GM12878 (cell line): ENCODE data around the gene GPER1. TPM values are rescaled to one million over a fixed set of nuclear protein-coding genes. Genes with fewer than 3 reads are reported as not detected.

Experiments used
- ATAC-seq: fragments of 200-7000 bp; cut with Tn5 transposase; 3 replicates; pipeline ENCODE4 v1.9.1; 2020; ENCODE audit warnings: mild to moderate bottlenecking, moderate library complexity
- BruUV-seq: library from RNA; stranded (reverse); fragments of 400-500 nt; replicated peaks from 2 replicates; lab custom pipeline; 2021; lab: Mats Ljungman, UMichigan
- CTCF ChIA-PET: fragments of 300-600 bp; sonication (Branson Sonifier 250); formaldehyde crosslinking; extraction: SDS; loops from one replicate; lab custom pipeline; 2021; ENCODE audit warnings: inconsistent platforms; lab: Yijun Ruan, JAX
- POLR2A ChIA-PET: fragments of 350-600 bp; formaldehyde crosslinking; extraction: SDS; loops from one replicate; lab custom pipeline; 2021; ENCODE audit warnings: inconsistent platforms; lab: Charles Lee
- RAD21 ChIA-PET: fragments of 300-600 bp; sonication (Branson Sonifier 250); formaldehyde crosslinking; loops from one replicate; lab custom pipeline; 2023; ENCODE audit warnings: antibody characterized with exemption; ENCODE audit not compliant: unreplicated experiment; lab: Charles Lee
- SMC1A ChIA-PET: fragments of 300-600 bp; sonication (Branson Sonifier 250); formaldehyde crosslinking; loops from one replicate; lab custom pipeline; 2023; ENCODE audit not compliant: unreplicated experiment, uncharacterized antibody; lab: Charles Lee
- DNase-seq: peaks from one replicate; pipeline ENCODE4 v3.0.0-alpha.2; 2011; ENCODE audit warnings: low read depth, low spot score
- FAIRE-seq: peaks from 3 replicates; lab custom pipeline; 2011; peaks lifted over from hg19 to GRCh38; lab: Jason Lieb, UNC
- H2AFZ ChIP-seq: 2 replicates; pipeline ENCODE4 v1.6.0; 2011; ENCODE audit warnings: low read depth, low read length, control low read depth; ENCODE audit not compliant: control insufficient read depth
- H3K27ac ChIP-seq: 2 replicates; pipeline ENCODE4 v1.5.1; 2011; ENCODE audit warnings: control low read depth; ENCODE audit not compliant: control insufficient read depth, insufficient read depth
- H3K27me3 ChIP-seq, 2 experiments: replicated peaks in 1 of 2; 2 replicates each; pipeline versions ENCODE4 v1.6.0 to v1.6.1; 2011; ENCODE audit warnings: low read length in 1 of 2; ENCODE audit not compliant: control insufficient read depth in 2 of 2, insufficient read depth in 2 of 2
- H3K36me3 ChIP-seq, 2 experiments: 2 replicates each; pipeline ENCODE4 v1.5.1; 2011; ENCODE audit warnings: low read length in 1 of 2; ENCODE audit not compliant: control insufficient read depth in 2 of 2, insufficient read depth in 2 of 2
- H3K4me1 ChIP-seq: 2 replicates; pipeline ENCODE4 v1.6.1; 2011; ENCODE audit warnings: mild to moderate bottlenecking, low read length, moderate library complexity, mixed read lengths; ENCODE audit not compliant: control insufficient read depth, insufficient read depth
- H3K4me2 ChIP-seq: 2 replicates; pipeline ENCODE4 v1.6.0; 2011; ENCODE audit warnings: control low read depth; ENCODE audit not compliant: control insufficient read depth, insufficient read depth
- H3K4me3 ChIP-seq: fragments of 200-600 bp; sonication (generic); 2 replicates; pipeline ENCODE4 v1.5.1; 2016
- H3K79me2 ChIP-seq: 2 replicates; pipeline ENCODE4 v1.6.0; 2011; ENCODE audit warnings: low read length; ENCODE audit not compliant: control insufficient read depth, insufficient read depth
- H3K9ac ChIP-seq: 2 replicates; pipeline ENCODE4 v1.8.0; 2011; ENCODE audit warnings: low read length, control low read depth, mixed read lengths; ENCODE audit not compliant: control insufficient read depth, insufficient read depth
- H3K9me3 ChIP-seq: replicated peaks from 3 replicates; pipeline ENCODE4 v1.5.1; 2011; ENCODE audit warnings: mild to moderate bottlenecking, low read length; ENCODE audit not compliant: control insufficient read depth, insufficient read depth
- H4K20me1 ChIP-seq: 2 replicates; pipeline ENCODE4 v1.6.0; 2011; ENCODE audit not compliant: control insufficient read depth, insufficient read depth
- CEBPB ChIP-seq, 2 experiments: fragments of 150-350 bp in 1 of 2; IDR thresholded peaks; 2 replicates each; pipeline ENCODE4 v1.6.1; 2012 to 2014; ENCODE audit warnings: low read depth in 2 of 2, low read length in 2 of 2, borderline replicate concordance in 1 of 2, inconsistent platforms in 1 of 2
- CREM ChIP-seq: IDR thresholded peaks from 2 replicates; pipeline ENCODE4 v1.6.1; 2014; ENCODE audit warnings: antibody characterized with exemption, low read depth
- MEF2A ChIP-seq: IDR thresholded peaks from 2 replicates; pipeline ENCODE4 v1.6.1; 2011; ENCODE audit warnings: low read depth, mild to moderate bottlenecking, low read length, moderate library complexity; ENCODE audit not compliant: insufficient read depth
- TCF12 ChIP-seq: IDR thresholded peaks from 2 replicates; pipeline ENCODE4 v1.6.1; 2011; ENCODE audit warnings: low read depth, mild to moderate bottlenecking, low read length
- ZNF274 ChIP-seq: IDR thresholded peaks from one replicate; pipeline ENCODE4 v1.8.0; 2011; ENCODE audit not compliant: insufficient read length, insufficient read depth
- ZNF622 ChIP-seq: fragments of 450-650 bp; IDR thresholded peaks from 2 replicates; pipeline ENCODE4 v1.6.1; 2017; ENCODE audit warnings: mild to moderate bottlenecking, inconsistent platforms
- WGBS: methylation state at CpG from one replicate; pipeline ENCODE4 v1.1.6; 2016; ENCODE audit warnings: low lambda C conversion rate; ENCODE audit not compliant: insufficient replicate concordance, insufficient coverage; ENCODE audit errors: missing lambda C conversion rate; 5-methylcytosine and 5-hydroxymethylcytosine counted together
- in situ Hi-C: fragments of 300-500 bp; cut with MboI; formaldehyde crosslinking; loops from 9 replicates; pipeline ENCODE4 v1.14.3; 2018; ENCODE audit warnings: mixed read lengths
- intact Hi-C: fragments of 100-400 bp; cut with micrococcal nuclease; formaldehyde crosslinking; loops from one replicate; pipeline ENCODE4 v1.14.2; 2022; ENCODE audit not compliant: unreplicated experiment
- polyA plus RNA-seq, 11 experiments: library from polyadenylated mRNA; depleted of rRNA in 4 of 11; unstranded in 6 of 11; stranded (reverse) in 5 of 11; fragments of >200 nt; fragmentation: Nextera tagmentation in 4 of 11; fragmentation: Illumina TruSeq in 1 of 11; extraction: Ambion mirVana in 4 of 11; extraction: Trizol in 1 of 11; gene quantifications; 1 replicate in 1 of 11; 2 replicates in 10 of 11; pipeline versions ENCODE4 v1.2.1 to v1.2.3, GENCODE V29; 2011 to 2016; ENCODE audit warnings: inconsistent platforms in 2 of 11, missing spikeins in 2 of 11, low read depth in 1 of 11
- total RNA-seq, 4 experiments: library from RNA; depleted of rRNA in 3 of 4; stranded (reverse); fragments of >200 nt in 3 of 4; fragmentation: Illumina TruSeq in 1 of 4; extraction: Trizol in 1 of 4; gene quantifications; 2 replicates each; pipeline versions ENCODE4 v1.2.1 to v1.2.3, GENCODE V29; 2013 to 2021
- TF ChIP-seq, protein P1 (sequence below): fragments of 450-650 bp; IDR thresholded peaks from 2 replicates; pipeline ENCODE4 v1.6.1; 2016; ENCODE audit warnings: mild to moderate bottlenecking, moderate library complexity, borderline replicate concordance
- TF ChIP-seq, protein P2 (sequence below): fragments of 450-650 bp; IDR thresholded peaks from 2 replicates; pipeline ENCODE4 v1.6.1; 2014; ENCODE audit warnings: mild to moderate bottlenecking
- TF ChIP-seq, protein P3 (sequence below): IDR thresholded peaks from 2 replicates; pipeline ENCODE4 v1.6.1; 2012; ENCODE audit warnings: mild to moderate bottlenecking, low read depth, low read length
- TF ChIP-seq, protein P4 (sequence below): IDR thresholded peaks from 2 replicates; pipeline ENCODE4 v1.6.1; 2011; ENCODE audit warnings: low read depth, mild to moderate bottlenecking, low read length, moderate library complexity, borderline replicate concordance; ENCODE audit errors: extremely low read depth

GPER1 gene
- total and polyA plus RNA-seq, 10 of the 15 experiments (the other 5 are each of a cell fraction or from before 2014, with no cell fraction given) = 0.03 to 6.5 (median 2.6) TPM

DNA sequence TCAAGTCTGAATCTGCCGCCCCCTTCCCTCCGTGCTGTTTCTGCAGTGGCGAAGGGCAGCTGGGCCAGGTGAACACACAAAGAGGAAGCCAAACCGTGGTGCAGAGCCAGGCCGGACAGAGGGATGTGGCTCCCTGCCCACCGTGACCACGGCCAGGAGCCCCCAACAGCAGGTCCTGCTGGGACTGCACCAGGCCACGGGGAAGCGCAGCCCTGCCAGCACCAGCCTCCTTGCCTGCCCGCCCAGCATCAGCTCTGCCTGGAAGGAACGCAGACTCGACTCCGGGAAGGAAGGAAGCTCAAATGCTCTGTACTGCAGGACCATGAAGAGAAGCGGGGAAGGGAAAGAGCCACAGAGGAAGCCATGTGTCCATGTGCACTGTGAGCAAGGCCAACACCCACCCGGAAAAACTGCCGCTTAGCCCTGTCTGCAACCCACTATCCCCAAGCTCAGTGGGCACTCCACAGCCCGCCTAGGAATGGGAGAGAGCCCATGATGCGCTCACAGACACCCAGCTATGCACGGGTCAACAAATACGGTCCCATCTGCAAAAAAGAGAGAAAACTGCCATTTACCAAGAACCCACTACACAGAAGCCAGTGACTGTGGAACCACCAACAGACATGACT, 19.0 kb downstream of the GPER1 start (continued):
- TF ChIP-seq, protein P1, sequence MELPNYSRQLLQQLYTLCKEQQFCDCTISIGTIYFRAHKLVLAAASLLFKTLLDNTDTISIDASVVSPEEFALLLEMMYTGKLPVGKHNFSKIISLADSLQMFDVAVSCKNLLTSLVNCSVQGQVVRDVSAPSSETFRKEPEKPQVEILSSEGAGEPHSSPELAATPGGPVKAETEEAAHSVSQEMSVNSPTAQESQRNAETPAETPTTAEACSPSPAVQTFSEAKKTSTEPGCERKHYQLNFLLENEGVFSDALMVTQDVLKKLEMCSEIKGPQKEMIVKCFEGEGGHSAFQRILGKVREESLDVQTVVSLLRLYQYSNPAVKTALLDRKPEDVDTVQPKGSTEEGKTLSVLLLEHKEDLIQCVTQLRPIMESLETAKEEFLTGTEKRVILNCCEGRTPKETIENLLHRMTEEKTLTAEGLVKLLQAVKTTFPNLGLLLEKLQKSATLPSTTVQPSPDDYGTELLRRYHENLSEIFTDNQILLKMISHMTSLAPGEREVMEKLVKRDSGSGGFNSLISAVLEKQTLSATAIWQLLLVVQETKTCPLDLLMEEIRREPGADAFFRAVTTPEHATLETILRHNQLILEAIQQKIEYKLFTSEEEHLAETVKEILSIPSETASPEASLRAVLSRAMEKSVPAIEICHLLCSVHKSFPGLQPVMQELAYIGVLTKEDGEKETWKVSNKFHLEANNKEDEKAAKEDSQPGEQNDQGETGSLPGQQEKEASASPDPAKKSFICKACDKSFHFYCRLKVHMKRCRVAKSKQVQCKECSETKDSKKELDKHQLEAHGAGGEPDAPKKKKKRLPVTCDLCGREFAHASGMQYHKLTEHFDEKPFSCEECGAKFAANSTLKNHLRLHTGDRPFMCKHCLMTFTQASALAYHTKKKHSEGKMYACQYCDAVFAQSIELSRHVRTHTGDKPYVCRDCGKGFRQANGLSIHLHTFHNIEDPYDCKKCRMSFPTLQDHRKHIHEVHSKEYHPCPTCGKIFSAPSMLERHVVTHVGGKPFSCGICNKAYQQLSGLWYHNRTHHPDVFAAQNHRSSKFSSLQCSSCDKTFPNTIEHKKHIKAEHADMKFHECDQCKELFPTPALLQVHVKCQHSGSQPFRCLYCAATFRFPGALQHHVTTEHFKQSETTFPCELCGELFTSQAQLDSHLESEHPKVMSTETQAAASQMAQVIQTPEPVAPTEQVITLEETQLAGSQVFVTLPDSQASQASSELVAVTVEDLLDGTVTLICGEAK = no peak
- TF ChIP-seq, protein P2, sequence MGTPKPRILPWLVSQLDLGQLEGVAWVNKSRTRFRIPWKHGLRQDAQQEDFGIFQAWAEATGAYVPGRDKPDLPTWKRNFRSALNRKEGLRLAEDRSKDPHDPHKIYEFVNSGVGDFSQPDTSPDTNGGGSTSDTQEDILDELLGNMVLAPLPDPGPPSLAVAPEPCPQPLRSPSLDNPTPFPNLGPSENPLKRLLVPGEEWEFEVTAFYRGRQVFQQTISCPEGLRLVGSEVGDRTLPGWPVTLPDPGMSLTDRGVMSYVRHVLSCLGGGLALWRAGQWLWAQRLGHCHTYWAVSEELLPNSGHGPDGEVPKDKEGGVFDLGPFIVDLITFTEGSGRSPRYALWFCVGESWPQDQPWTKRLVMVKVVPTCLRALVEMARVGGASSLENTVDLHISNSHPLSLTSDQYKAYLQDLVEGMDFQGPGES = no peak
- TF ChIP-seq ZNF274 = no peak
- no peak for TF ChIP-seq TCF12

DNA sequence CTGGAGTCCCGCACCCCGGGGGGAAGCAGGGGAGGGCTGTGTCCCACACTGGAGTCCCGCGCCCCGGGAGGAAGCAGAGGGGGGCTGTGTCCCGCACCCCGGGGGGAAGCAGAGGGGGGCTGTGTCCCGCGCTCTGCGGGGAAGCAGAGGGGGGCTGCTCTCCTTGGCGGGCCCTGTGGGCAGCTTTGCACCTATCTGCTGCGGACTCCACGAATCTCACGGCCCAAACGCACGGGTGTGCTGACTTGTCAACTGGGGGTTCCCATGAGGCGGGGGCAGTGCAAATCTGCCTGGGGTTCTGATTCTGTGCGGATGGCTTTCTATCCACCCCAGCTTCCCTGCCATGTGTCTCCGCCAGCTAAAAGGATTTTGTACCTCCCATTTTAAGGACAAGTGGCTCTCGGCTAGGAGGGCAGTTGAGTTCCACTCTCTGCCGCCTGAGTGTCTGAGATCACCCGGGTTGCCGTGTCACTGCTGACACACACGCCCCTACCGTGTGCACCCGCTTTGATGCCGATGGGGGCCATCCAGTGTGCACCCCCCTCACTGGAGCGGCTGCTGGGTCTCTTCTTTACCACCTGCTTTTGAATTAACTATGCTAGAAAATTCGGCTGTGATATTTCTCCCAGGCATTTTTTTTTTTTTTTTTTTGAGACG, 20.5 kb downstream of the GPER1 start:
- ChIA-PET CTCF (no interaction called here), POLR2A (interaction anchor here (0.6 kb wide), 1 partner anchor 455 kb away, joined by 3 read pairs; no protein-coding TSS in a partner anchor), SMC1A (no interaction called here), RAD21 (interaction anchor here (1.1 kb wide), 1 partner anchor 115 kb away, joined by 4 read pairs; no protein-coding TSS in a partner anchor)
- Histone ChIP-seq H4K20me1 (no peaks in the 10 kb centered on the region), H3K79me2 (peaks cover 4% of the 10 kb centered on the region), H3K27me3 (no peaks in the 10 kb centered on the region), H2AFZ (no peak overlapping the region), H3K36me3 (peaks cover 0 to 1% of the 10 kb centered on the region in 2 experiments; a peak in 3 of 4 replicates), H3K4me1 (peaks cover 27% of the 10 kb centered on the region), H3K4me3 (no peak overlapping the region), H3K27ac (no peak overlapping the region), H3K9ac (no peak overlapping the region), H3K4me2 (no peak overlapping the region), H3K9me3 (no peaks in the 10 kb centered on the region)
- BruUV-seq = no TSS peak
- ATAC-seq (no peak), FAIRE-seq (no peak), DNase-seq (no peak)
- in situ Hi-C loops (no loop called here), intact Hi-C loops (no loop called here)
- over 99% methylated on average over 23 of the region's 30 CpGs for WGBS
- TF ChIP-seq CREM (no peak), ZNF622 (no peak), MEF2A (no peak), CEBPB (IDR thresholded peaks at IDR 0.05; ENCODE audit: borderline replicate concordance in 1 of 2, low read depth in 2 of 2, low read length in 2 of 2) (no peak)
- TF ChIP-seq, protein P3, sequence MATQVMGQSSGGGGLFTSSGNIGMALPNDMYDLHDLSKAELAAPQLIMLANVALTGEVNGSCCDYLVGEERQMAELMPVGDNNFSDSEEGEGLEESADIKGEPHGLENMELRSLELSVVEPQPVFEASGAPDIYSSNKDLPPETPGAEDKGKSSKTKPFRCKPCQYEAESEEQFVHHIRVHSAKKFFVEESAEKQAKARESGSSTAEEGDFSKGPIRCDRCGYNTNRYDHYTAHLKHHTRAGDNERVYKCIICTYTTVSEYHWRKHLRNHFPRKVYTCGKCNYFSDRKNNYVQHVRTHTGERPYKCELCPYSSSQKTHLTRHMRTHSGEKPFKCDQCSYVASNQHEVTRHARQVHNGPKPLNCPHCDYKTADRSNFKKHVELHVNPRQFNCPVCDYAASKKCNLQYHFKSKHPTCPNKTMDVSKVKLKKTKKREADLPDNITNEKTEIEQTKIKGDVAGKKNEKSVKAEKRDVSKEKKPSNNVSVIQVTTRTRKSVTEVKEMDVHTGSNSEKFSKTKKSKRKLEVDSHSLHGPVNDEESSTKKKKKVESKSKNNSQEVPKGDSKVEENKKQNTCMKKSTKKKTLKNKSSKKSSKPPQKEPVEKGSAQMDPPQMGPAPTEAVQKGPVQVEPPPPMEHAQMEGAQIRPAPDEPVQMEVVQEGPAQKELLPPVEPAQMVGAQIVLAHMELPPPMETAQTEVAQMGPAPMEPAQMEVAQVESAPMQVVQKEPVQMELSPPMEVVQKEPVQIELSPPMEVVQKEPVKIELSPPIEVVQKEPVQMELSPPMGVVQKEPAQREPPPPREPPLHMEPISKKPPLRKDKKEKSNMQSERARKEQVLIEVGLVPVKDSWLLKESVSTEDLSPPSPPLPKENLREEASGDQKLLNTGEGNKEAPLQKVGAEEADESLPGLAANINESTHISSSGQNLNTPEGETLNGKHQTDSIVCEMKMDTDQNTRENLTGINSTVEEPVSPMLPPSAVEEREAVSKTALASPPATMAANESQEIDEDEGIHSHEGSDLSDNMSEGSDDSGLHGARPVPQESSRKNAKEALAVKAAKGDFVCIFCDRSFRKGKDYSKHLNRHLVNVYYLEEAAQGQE = no peak
- TF ChIP-seq, protein P4, sequence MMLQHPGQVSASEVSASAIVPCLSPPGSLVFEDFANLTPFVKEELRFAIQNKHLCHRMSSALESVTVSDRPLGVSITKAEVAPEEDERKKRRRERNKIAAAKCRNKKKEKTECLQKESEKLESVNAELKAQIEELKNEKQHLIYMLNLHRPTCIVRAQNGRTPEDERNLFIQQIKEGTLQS = no peak
